Osteocyte (in vitro differentiated cells): Measurements from ENCODE around the gene NTSR1. TPM values are rescaled to one million over a fixed set of nuclear protein-coding genes. Genes with fewer than 3 reads are reported as not detected.

Experiments used
- DNase-seq: peaks from one replicate; pipeline ENCODE4 v3.0.0; 2021; ENCODE audit warnings: mixed read lengths; ENCODE audit not compliant: unreplicated experiment; ENCODE audit errors: extremely low spot score
- H3K27ac Mint-ChIP-seq: one replicate; pipeline ENCODE4 v1.8.0; 2021; ENCODE audit warnings: mild to moderate bottlenecking, mixed read lengths; ENCODE audit not compliant: unreplicated experiment
- H3K27me3 Mint-ChIP-seq: one replicate; pipeline ENCODE4 v1.8.0; 2021; ENCODE audit warnings: mixed read lengths; ENCODE audit not compliant: unreplicated experiment
- H3K36me3 Mint-ChIP-seq: one replicate; pipeline ENCODE4 v1.8.0; 2021; ENCODE audit warnings: mixed read lengths; ENCODE audit not compliant: unreplicated experiment
- H3K4me1 Mint-ChIP-seq: one replicate; pipeline ENCODE4 v1.8.0; 2021; ENCODE audit warnings: mixed read lengths; ENCODE audit not compliant: unreplicated experiment
- H3K4me3 Mint-ChIP-seq: one replicate; pipeline ENCODE4 v1.8.0; 2021; ENCODE audit warnings: mild to moderate bottlenecking, moderate library complexity, mixed read lengths; ENCODE audit not compliant: unreplicated experiment
- H3K9me3 Mint-ChIP-seq: one replicate; pipeline ENCODE4 v1.8.0; 2021; ENCODE audit warnings: mixed read lengths; ENCODE audit not compliant: unreplicated experiment
- total RNA-seq: library from RNA; stranded (reverse); gene quantifications from 2 replicates; pipeline ENCODE4 v1.2.1, GENCODE V29; 2021
- TF ChIP-seq, protein P1 (sequence below): fragments of 200-600 bp; sonication (generic); IDR thresholded peaks from 2 replicates; pipeline ENCODE4 v1.5.0; 2021; ENCODE audit warnings: antibody characterized with exemption, mild to moderate bottlenecking, moderate library complexity

Gene NTSR1
- total RNA-seq, 1 donor from 2014 or later = 0.11 TPM

DNA sequence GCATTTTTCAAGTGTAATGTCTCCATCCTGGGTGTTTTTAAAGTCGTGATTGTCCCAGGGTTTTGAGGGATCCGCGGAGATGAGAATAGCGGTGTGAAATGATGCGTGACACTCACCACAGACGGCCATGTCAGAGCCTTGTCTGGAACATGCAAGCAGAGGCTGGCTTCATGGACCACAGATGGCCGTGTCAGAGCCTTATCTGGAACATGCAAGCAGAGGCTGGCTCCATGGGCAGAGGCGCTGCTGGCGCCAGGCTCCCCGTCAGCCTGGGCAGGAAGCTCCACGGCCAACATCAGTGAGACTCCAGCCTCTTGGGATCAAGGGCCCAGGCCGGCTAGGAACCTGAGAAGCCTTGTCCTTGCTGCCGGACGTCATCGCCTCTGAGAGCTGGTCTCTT is 80.0 kb downstream of the NTSR1 start:
- H3K4me3 Mint-ChIP-seq = no peak overlapping the region
- no peaks in the 10 kb centered on the region for H3K9me3 Mint-ChIP-seq
- TF ChIP-seq, protein P1, sequence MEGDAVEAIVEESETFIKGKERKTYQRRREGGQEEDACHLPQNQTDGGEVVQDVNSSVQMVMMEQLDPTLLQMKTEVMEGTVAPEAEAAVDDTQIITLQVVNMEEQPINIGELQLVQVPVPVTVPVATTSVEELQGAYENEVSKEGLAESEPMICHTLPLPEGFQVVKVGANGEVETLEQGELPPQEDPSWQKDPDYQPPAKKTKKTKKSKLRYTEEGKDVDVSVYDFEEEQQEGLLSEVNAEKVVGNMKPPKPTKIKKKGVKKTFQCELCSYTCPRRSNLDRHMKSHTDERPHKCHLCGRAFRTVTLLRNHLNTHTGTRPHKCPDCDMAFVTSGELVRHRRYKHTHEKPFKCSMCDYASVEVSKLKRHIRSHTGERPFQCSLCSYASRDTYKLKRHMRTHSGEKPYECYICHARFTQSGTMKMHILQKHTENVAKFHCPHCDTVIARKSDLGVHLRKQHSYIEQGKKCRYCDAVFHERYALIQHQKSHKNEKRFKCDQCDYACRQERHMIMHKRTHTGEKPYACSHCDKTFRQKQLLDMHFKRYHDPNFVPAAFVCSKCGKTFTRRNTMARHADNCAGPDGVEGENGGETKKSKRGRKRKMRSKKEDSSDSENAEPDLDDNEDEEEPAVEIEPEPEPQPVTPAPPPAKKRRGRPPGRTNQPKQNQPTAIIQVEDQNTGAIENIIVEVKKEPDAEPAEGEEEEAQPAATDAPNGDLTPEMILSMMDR = no peak
- no peaks in the 10 kb centered on the region for H3K36me3 Mint-ChIP-seq
- peaks cover 18% of the 10 kb centered on the region for H3K27me3 Mint-ChIP-seq
- peaks cover 12% of the 10 kb centered on the region for H3K4me1 Mint-ChIP-seq
- no peak for DNase-seq
- no peak overlapping the region for H3K27ac Mint-ChIP-seq

GRCh38 chr20:62790075-62790474 is 81.4 kb downstream of the NTSR1 start:
- no peak overlapping the region for H3K27ac Mint-ChIP-seq
- no peak overlapping the region for H3K4me3 Mint-ChIP-seq

GRCh38 chr20:62791301-62792181 is 82.9 kb downstream of the NTSR1 start:
- H3K4me3 Mint-ChIP-seq = no peak overlapping the region
- peaks cover 19% of the 10 kb centered on the region for H3K4me1 Mint-ChIP-seq
- DNase-seq = peak; percentile 93
- H3K36me3 Mint-ChIP-seq = no peaks in the 10 kb centered on the region
- H3K9me3 Mint-ChIP-seq = no peaks in the 10 kb centered on the region
- peaks cover 18% of the 10 kb centered on the region for H3K27me3 Mint-ChIP-seq
- TF ChIP-seq, protein P1 = peak; percentile 95
- no peak overlapping the region for H3K27ac Mint-ChIP-seq

More at GRCh38 chr20:62790075-62790474, 81.4 kb downstream of the NTSR1 start:
- Mint-ChIP-seq H3K36me3 (no peaks in the 10 kb centered on the region), H3K4me1 (peaks cover 16% of the 10 kb centered on the region), H3K9me3 (no peaks in the 10 kb centered on the region), H3K27me3 (peaks cover 18% of the 10 kb centered on the region)
- TF ChIP-seq, protein P1 = no peak
- no peak for DNase-seq

GRCh38 chr20:62792182-62792939 is 83.7 kb downstream of the NTSR1 start:
- DNase-seq = no peak
- Mint-ChIP-seq H3K36me3 (no peaks in the 10 kb centered on the region), H3K4me3 (no peak overlapping the region), H3K4me1 (peaks cover 23% of the 10 kb centered on the region), H3K9me3 (no peaks in the 10 kb centered on the region), H3K27ac (no peak overlapping the region), H3K27me3 (peaks cover 14% of the 10 kb centered on the region)
- TF ChIP-seq, protein P1 = no peak
